NCI-H2107 treated with DMSO at 0.1 percent for 48 hours (cell line): Measurements from ENCODE around the gene EVI5L.

ENCODE experiments used
- DNase-seq: peaks from one replicate; lab custom pipeline; 2025; ENCODE audit not compliant: unreplicated experiment; lab: John Stamatoyannopoulos, UW

Gene EVI5L

DNA sequence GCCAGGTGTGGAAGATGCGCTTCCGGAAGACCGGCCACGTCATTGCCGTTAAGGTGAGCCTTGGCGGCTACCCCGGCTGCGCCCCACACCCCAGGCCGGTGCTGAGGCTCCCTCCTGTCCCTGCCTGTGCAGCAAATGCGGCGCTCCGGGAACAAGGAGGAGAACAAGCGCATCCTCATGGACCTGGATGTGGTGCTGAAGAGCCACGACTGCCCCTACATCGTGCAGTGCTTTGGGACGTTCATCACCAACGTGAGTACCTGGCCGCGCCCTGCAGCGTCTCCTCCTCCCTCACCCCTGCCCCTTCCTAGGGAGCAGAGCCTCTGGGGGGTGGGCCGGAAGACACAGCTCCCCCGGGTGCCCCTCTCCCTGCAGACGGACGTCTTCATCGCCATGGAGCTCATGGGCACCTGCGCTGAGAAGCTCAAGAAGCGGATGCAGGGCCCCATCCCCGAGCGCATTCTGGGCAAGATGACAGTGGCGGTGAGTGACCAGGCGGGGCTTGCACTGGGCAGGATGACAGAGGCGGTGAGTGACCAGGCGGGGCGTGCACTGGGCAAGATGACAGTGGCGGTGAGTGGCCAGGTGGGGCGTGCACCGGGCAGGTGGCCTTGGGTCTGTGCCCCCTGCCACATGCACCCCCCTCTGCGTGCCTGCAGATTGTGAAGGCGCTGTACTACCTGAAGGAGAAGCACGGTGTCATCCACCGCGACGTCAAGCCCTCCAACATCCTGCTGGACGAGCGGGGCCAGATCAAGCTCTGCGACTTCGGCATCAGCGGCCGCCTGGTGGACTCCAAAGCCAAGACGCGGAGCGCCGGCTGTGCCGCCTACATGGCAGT, 80.5 kb downstream of the EVI5L start:
- DNase-seq, result no peak

- DNase-seq, result no peak
Measured at GRCh38 chr19:7911508-7912143, 81.6 kb downstream of the EVI5L start.

GRCh38 chr19:7912144-7912696, 82.2 kb downstream of the EVI5L start:
- no peak for DNase-seq

GRCh38 chr19:7912697-7913564, 82.9 kb downstream of the EVI5L start:
- DNase-seq, result no peak

- DNase-seq, result no peak
Measured at GRCh38 chr19:7913652-7914051, 83.6 kb downstream of the EVI5L start.

- DNase-seq, result no peak
Measured at GRCh38 chr19:7914099-7914498, 84.1 kb downstream of the EVI5L start.
